ENCODE results near the gene HSD17B2.
A peak's percentile ranks its signal among the peaks of the same experiment; 100 is the strongest.

HSD17B2 gene, protein sequence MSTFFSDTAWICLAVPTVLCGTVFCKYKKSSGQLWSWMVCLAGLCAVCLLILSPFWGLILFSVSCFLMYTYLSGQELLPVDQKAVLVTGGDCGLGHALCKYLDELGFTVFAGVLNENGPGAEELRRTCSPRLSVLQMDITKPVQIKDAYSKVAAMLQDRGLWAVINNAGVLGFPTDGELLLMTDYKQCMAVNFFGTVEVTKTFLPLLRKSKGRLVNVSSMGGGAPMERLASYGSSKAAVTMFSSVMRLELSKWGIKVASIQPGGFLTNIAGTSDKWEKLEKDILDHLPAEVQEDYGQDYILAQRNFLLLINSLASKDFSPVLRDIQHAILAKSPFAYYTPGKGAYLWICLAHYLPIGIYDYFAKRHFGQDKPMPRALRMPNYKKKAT

DNA sequence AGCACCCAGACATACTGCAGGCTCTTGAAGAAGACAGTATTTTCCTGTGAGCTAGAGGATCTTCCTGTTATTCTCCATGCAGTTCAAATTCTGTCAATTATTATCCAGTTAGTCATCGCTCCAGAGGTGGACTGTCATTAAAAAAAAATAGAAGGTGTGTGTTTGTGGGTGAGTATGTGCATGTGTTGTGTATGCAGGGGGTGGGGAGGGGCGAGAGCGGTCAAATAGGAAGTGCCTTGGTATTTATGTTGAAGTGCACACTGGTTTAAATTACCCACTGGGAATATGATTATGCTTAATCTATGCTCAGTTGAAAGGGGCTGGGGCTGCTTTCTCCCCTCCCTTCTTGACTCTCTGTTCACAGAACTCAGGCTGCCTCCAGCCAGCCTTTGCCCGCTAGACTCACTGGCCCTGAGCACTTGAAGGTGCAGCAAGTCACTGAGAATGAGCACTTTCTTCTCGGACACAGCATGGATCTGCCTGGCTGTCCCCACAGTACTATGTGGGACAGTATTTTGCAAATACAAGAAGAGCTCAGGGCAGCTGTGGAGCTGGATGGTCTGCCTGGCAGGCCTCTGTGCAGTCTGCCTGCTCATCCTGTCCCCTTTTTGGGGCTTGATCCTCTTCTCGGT lies at the start of gene HSD17B2:
Gene HSD17B2 (plus strand): TSS at position 273 of the 632 bp plus-strand sequence. CDS start 172 bp downstream, at position 445.
- DNase-seq = no peak

DNA sequence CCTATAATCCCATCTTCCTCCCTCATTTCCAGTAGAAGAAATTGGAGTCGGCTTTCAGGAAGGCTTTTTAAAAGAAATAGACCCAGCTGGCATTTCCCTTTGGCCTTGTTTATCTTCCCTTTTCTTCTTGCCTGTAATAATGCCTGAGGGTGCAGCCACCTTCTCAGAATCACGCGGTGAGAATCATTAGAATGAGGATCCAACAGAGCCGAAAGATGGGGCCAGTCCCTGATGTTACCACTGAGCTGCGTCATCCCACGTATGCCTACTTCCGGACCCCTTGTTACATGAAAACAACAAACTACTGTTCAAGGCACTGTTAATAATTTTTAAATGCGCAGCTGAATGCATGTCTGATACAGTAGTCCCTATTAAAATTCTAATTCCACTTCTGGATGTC lies 47.9 kb upstream of the HSD17B2 start:
- DNase-seq = no peak

DNA sequence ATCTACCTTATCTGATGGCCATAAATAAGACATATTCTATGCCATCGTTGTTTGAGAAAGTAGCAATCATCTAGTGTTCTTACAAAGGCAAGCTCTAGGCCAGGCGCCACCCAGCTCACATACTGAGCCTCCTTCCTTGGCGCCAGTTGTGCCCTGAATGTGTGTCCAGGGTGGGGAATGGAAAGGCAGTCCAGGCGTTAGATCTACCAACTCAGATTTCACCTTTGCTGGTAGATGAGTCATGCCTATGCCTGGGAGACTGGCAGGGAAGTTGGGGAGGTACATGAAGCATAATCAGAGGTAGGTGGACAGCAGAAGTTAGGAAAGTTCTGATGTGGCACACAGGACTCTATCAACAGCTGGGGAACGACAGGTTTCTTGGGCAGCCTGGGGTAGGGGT lies 47.3 kb upstream of the HSD17B2 start:
- DNase-seq = no peak

DNA sequence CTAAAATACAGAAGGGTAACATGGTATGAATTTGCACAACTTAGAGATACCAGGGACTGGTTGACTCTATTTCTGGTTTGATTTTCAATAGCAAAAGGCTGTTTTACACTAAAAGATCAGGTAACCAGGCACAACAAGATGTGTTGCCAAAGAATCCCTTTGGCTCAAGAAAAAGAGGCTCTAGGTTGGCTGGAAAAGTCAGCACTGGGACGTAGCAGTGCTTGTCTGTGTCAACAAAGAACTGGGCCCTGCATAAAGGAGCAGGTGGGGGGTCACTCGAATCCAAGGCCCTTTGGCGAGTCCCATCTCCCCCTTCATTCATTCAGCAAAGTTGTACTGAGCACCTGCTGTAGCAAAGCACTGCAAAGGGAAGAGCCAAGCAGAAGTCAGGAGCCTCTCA lies 42.2 kb upstream of the HSD17B2 start:
- no peak for DNase-seq

DNA sequence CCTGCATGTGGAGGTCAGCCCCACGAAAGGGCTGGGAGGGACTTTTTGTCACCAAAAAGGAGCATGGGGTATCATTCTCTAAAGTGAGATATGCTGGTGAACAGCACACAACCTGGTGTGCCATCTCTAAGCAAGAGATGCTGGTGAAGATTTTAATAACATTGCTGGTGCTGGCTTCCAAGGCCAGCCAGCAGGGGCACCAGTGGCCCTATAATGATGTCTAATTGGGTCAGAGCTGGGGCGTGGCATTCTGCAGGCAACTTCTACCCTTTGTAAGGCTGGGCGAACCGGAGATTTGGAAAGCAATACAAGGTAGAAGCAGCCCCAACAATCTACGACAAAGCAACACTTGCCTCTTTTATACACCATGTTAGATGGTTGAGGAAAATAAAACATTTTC lies 40.6 kb upstream of the HSD17B2 start:
- DNase-seq = peak; percentile 19

DNA sequence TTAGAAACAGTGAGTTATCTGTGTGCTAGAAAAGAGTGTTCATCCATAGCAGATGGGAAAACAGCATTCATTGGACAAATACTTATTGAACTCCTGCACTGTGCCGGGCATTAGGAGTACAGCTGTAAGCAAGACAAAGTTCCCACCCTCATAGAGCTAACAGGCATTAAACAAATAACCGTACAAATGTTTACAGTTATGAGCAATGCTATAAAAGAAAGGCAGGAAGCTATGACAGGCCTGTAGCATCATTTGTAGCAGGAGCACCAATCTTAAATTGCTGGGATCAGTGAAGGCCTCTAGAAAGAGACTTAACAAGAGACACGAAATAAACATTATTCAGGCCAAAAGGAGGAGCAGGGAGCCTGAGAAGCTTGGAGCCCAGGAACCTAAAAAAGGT lies 39.4 kb upstream of the HSD17B2 start:
- no peak for DNase-seq

DNA sequence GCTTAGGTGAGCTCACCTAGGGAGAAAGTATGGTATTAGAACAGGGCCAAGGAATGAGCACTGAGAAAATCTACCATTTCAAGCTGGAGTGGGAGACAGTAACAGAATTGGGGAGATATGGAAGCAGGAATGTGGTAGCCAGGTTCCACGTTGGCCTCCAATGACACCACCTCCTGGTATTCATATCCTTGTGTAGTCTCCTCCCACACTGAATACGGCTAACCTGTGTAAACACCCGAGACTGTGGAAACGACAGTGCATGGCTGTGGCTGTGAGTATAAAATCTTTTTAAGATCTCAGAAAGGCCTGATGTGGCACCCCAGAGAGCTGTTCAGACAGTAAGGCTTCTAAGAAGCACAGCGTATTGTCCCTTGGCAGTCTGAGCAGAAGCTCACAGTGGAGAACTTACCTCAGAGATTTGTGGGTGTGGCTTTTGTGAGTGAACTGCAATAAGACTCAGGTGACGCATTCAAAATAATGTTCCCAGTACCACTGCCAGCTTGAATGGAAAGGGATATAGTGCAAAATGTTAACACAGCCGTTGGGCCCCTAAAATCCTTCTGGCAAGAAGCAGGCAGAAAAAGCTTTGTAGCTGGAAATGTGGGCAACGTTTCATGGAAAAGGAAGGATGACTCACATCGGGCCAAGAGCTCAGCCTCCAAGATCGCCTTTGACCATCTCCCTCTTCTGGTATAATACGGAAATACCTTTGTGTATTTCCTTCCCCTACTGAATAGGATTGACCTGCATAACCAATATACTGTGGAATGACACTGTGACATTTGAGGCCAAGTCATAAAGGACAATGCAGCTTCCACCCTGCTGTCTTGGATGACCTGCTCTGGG lies 38.2 kb upstream of the HSD17B2 start:
- DNase-seq = no peak

DNA sequence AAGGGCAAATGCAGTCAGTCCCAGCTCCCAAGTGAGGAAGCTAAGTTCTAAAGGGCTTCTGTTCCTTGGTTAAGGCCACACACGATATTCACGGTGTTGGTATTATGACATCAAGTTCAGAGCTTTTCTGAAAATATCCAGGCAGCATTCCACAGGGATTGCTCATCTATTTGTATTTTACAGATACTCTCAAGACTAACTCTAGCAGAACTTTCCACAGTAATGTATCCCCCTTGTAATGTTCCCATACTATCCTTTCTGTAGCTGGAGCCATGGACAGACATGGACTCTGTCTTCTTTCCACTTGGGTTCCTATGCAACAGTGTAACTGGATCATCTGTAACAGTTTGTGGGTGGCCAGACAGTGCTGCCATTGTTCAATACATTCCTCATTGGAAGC lies 37.3 kb upstream of the HSD17B2 start:
- no peak for DNase-seq

DNA sequence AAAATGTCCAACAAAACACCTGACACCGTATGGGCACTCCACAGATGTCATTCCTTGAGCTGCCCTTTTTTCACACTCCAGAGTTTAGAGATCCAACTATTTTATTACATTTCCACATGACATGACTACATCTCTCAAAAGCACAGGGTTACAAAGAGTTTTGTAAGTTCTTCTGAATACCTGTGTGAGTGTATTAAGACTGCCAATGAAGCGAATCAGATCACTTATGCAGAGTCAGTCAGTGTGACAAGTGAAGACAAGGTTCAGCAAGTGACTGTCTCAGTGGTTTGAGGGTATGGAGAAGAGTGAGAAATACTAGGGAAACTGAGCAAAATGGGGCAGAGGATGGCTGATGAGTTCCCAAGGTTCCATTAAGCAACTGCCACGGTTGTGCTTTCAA lies 32.2 kb upstream of the HSD17B2 start:
- DNase-seq = no peak

DNA sequence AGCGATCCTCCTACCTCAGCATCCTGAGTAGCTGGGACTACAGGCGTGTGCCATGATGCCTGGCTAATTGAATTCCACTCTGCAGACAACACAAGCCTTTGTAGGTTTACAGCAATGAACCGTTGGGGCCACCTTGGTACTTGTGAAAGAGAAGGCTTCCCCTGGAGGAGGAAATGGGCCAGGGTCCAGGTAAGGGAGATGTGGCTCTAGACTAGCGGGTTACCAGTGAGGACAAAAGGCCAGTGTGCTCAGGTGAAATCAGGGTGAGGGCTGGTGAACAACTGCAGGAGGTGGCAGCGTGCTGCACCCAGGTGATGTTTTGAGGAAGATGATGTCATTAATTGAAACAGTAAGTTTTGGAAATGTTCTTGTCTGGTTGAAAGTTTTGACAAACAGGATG lies 30.5 kb upstream of the HSD17B2 start:
- DNase-seq = no peak

DNA sequence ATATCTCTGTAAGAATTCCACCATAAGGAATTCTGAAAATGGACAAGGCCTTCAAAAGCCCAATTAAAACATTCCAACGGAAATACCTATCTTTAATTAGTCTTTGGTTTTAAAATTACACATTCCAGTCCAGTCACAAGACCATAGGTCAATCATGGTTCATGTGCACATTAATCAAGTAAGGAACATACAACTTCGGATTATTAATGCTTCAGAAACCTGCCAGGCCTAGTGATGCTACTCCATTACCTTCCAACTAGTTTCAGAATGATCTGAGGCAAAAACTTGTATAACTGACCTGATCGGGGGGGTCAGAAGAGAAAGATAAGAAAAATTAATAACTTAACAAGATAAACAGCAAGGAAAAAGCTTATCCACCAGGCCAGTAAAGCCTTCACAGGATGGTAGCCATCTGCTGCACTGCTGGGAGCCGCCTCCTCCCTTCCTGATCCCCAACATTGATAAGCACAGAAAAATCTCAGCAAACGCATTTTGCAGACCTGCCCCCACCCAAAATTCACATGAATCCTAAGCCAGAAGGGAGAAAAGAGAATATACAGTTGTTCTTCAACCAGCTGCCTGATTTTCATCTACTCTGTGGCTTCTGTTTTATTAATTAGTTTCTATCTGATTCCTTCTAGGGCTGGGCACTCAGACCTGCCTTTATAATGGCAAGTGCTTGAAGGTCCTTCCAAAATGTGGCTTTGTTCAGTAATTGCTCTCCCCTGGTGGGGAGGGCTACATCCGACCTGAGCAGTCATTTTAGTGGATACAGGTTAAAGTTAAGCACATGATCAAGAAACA lies 29.8 kb upstream of the HSD17B2 start:
- no peak for DNase-seq

DNA sequence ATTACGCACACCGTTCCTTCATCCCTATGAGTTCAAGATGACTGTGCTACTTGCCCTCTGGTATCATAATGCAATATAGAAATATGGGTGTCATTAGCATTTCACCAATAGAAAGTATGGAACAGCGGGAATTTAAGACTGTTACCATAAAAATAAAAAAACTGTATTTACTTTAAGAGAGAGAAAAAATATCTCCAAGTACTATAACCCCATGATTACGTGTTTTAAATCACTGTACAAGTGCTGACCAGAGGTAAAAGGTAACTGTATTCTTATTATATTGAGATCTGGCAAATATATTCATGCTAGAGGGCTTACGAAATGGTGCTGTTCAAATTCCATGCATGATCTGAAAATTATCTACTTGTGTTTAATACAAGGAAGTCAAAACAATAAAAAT lies 29.0 kb upstream of the HSD17B2 start:
- no peak for DNase-seq

DNA sequence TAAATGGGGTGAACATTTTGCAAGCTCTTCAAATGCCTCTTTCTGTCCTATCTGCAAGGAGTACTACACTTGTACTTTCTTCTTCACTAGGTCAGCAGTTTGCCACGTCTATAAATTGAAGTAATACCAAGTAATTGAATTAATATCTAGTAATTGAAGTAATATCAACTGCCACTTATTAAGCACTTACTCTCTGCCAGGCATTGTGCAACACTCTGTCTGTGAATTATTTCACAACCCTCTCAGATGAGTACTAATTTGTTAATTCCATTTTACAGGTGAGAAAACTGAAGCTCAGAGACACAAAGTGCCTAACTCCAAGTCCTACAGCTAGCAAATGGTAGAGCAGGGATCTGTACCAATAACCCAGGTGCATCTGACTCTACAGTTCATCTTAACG lies 27.9 kb upstream of the HSD17B2 start:
- no peak for DNase-seq

DNA sequence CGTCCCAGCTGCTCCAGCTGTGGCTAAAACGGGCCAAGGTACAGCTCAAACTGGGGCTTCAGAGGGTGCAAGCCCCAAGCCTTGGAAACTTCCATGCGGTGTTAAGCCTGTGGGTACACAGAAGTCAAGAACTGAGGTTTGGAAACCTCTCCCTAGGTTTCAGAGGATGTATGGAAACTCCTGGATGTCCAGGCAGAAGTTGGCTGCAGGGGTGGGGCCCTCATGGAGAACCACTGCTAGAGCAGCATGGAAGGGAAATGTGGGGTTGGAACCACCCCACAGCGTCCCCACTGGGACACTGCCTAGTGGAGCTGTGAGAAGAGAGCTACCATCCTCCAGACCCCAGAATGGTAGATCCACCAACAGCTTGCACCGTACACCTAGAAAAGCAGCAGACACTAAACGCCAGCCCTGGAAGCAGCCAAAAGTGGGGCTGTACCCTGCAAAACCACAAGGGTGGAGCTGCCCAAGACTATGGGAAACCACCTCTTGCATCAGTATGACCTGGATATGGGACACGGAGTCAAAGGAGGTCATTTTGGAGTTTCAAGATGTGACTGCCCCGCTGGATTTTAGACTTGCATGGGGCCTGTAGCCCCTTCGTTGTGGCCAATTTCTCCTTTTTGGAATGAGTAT lies 26.0 kb upstream of the HSD17B2 start:
- DNase-seq = no peak

DNA sequence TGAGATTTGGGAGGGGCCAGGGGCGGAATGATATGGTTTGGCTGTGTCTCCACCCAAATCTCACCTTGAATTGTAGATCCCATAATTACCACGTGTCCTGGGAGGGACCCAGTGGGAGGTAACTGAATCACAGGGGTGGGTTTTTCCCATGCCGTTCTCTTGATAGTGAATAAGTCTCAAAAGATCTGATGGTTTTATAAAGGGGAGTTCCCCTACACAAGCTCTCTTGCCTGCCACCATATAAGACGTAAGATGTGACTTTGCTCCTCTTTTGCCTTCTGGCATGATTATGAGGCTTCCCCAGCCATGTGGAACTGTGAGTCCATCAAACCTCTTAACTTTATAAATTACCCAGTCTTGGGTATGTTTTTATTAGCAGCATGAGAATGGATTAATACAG lies 25.3 kb upstream of the HSD17B2 start:
- peak; percentile 12 for DNase-seq

DNA sequence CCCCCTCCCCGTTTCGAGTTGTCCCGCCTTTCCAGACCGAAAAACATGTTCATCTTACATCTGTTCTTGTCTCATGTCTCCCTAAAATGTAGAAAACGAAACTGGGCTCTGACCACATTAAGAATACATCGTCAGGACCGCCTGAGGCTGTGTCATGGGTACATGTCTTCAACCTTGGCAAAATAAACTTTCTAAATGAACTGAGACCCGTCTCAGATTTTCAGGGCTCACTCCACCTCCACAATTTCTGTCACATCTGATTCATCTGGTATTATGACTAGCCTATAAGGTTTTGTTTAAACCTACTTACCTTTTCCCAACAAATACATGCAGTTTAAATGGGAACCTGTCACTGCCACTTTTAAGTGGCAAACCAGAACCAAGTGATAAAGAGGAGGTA lies 24.4 kb upstream of the HSD17B2 start:
- DNase-seq = peak; percentile 7

DNA sequence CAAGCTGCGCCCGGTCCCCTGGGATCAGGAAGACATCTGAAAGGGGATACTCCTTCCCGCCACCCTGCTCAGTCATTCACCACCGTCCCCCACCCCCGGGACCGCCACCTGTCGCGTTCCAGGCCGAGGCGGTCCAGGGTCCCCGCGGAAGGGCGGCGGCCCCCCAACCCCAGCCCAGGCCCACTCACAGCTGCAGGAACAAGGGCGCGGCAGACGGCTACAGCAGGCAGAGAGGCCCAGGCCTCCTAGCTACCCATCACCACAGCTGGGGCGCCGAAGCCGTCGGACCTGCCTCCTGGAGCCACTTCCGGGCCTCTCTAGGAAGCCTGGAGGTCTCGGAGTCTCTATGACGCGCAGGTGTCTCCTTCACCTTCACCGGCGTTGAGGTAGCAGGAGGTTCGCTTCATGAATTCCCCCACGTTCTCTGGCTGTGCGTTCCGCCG lies 23.8 kb upstream of the HSD17B2 start, which contains the start of gene SDR42E1:
Gene SDR42E1 (minus strand): TSS at position 272 of the 443 bp plus-strand sequence. CDS start 10,612 bp downstream, outside the sequence.
- peak; percentile 76 for DNase-seq

DNA sequence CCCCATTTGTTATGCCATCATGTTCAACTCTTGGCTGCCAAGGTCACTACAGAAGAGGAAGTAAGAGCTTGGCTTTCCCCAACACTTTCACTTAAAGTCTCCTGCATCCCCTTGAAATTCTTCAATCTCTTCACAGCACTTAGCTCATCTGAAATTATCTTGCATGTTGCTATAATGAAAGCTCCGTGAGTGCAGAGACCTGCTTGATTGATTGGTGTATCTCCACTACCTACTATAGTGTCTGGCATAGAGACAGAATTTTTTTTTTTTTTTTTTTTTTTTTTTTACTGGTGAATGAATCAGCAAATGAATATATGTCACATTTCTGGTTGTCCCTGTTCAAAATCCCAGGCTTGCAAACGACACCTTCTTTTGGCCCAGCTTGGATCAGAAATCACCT lies 21.9 kb upstream of the HSD17B2 start:
- no peak for DNase-seq

DNA sequence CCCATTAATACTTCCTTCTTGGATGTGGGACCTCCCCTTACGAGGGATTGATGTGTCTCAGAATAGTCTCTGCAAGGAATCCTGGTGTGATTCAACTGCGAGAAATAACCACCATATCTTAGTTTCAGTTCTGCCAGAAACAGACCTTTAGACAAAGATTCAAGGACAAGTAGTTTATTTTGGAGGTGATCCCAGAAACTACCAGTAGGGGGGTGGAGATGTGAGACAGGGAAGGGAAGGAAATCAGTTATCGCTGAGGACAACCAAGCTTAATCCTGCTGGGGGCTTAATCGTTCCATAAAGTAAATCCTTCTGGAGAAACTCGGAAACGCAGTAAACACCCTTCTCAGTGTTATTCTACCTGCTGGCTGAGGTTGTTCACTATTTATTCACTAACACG lies 18.8 kb upstream of the HSD17B2 start:
- no peak for DNase-seq

DNA sequence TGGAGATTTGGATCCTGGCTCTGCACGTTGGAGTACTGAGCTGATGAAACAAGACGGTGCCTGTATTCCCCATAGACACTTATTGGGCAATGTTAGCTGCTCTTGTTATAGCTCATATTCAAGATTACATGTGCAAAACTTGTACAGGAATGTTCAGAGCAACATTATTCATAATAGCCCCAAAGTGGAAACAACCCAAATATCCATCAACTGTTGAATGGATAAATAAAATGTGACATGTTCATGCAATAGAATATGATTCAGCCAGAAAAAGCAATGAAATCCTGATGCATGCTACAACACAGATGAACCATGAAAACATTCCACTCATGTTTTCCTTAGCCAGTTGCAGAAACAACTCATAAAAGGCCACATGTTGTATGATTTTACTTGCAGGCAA lies 18.1 kb upstream of the HSD17B2 start:
- no peak for DNase-seq

DNA sequence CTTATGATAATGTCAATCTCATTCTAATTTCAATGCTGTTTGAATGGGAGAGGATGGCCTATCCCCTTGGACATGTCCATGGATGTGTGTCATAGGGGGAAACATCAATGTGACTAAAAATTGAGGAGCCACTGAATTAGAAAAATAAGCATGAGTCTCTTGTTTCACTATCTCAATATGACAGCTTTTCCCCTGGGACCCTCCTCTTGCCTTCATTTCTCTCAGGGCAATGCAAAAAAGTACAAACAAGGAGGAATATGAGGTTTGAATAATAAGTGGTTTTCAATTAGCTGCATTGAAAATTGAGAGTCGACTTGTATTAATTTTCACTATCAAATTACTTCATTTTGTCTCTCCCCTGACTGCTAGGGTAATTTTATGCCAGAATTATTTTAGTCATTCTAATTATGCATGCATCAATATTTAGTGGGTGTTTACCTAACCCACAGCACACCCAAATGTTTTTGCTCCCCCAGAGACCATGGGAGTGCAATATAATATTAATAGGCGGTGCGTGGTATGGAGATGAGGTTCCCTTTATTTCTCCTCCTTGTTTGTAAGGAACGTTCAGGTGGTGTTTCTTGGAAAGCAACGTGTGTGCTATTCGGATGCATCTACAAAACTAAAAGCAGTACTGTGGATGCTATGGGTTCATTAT lies 17.0 kb upstream of the HSD17B2 start:
- DNase-seq = no peak

DNA sequence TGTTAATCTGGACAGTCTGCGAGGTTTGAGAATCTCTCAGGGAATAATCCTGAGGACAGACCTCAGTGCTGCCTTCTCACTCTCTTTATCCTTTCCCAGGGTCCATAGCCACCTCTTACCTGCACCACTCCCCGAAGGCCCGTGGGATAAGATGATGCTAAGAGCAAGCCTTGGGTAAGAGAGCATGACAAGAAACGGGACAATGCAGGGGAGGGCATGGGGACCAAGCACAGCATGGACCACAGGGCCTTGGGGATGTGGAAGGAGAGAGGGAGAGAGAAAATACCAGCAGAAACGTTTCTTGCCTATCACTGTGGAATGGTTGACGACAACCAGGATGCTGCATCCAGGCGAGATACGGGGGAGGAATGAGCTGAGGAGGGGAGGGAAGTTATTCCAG lies 15.5 kb upstream of the HSD17B2 start:
- no peak for DNase-seq

Data from stimulated activated CD4-positive, alpha-beta T cell treated with anti-CD3 and anti-CD28 coated beads, Interleukin-15, amount 100 ng/mL, for 24 hours (primary cell).